ENCODE results near the gene IL4.

DNA sequence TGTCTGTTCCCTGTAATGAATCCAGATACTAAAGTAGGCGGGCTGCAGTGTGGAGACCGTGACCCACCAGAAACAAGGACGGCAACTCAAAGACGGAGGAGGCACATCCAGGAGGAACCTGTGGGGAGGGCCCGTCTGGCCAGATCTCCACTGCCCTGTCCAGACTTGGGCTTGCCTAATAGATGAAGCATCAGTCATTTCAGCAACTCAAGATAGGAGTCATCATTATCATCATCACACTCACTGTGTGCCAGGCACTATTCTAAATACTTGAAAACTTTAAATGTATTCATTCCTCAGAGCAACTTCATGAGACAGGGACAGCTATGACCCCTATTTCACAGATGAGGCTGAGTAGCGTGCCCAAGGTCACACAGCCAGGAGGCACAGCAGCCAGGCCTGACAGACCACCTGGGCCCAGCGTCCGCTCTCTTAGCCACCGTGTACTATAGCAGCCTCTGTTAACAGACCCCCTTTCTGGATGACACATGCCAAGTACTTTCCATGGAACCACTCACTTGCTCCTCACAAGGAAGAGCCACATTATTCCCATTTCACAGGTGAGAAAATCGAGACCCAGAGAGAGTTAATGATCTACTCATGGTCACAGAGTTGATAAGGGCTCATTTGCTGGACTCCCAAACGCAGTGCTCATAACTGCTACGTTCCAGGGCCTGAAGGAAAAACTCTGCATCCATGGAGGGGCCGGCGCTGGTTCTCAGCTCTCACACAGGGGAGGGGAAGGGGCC lies 4.9 kb upstream of the IL4 start:
- TF ChIP-seq, protein P1, sequence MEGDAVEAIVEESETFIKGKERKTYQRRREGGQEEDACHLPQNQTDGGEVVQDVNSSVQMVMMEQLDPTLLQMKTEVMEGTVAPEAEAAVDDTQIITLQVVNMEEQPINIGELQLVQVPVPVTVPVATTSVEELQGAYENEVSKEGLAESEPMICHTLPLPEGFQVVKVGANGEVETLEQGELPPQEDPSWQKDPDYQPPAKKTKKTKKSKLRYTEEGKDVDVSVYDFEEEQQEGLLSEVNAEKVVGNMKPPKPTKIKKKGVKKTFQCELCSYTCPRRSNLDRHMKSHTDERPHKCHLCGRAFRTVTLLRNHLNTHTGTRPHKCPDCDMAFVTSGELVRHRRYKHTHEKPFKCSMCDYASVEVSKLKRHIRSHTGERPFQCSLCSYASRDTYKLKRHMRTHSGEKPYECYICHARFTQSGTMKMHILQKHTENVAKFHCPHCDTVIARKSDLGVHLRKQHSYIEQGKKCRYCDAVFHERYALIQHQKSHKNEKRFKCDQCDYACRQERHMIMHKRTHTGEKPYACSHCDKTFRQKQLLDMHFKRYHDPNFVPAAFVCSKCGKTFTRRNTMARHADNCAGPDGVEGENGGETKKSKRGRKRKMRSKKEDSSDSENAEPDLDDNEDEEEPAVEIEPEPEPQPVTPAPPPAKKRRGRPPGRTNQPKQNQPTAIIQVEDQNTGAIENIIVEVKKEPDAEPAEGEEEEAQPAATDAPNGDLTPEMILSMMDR (optimal IDR thresholded peaks at IDR 0.05 in 1 of 3, IDR thresholded peaks at IDR 0.05 in 1 of 3, conservative IDR thresholded peaks at IDR 0.05 in 1 of 3; ENCODE audit: extremely low read depth in 1 of 3, insufficient read depth in 2 of 3, low read length in 3 of 3): no peak
- TF ChIP-seq EZH2 (IDR thresholded peaks at IDR 0.05; ENCODE audit: low read length): no peak

Measured in keratinocyte (primary cell).